GM19023 (cell line): ENCODE results near the gene VAV2.
"Not testable (repeated sequence)": the region's sequence is repeated elsewhere in the genome, so short reads cannot be mapped to it uniquely, and the experiment has no call there.

ENCODE experiments used
- ATAC-seq: cut with Tn5 transposase; IDR thresholded peaks from one replicate; pipeline ENCODE4 v1.9.1; 2021; ENCODE audit warnings: mild to moderate bottlenecking, moderate library complexity; ENCODE audit not compliant: unreplicated experiment

Gene VAV2

DNA sequence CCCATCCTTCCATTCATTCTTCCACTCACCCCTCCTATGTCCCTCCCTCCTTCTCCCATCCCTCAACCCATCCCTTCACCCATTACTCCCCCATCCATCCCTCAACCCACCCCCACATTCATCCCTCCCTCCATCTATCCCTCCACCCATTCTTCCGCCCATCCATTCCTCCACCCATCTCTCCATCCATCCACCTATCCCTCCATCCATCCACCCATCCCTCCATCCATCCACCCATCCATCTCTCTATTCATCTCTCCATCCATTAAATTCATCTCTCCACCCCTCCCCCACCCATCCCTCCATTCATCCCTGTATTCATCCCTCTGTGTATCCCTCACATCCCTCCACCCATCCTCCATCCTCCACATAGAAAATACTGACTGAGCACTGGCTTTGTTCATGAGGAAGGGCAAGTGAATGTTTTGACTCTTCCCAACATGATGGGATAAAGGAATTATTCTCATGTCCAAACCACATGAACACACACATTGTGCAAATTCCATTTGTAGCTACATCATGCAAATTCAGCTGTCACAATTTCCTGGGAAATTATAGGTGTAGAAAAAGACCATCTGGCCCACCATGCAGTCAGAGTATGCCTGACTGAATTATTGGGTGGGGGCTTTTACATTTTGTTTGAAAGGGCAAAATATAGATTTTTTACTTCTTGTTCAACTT is 6.9 kb upstream of the VAV2 start:
- ATAC-seq, result no peak

DNA sequence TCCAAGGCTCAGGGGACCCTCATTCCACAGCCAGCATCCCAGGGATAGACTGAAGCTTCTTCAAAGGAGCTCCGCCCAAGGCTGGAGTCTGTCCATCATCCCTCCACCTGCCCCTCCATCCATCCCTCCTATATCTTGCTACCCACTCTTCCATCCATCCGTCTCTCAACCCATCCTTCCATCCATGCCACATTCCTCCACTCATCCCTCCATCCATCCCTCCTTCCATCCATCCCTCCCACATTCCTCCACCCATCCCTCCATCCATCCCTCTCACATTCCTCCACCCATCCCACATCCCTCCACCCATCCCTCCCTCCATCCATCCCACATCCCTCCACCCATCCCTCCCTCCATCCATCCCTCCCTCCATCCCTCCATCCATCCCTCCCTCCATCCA is 5.5 kb upstream of the VAV2 start:
- no peak for ATAC-seq

- no peak for ATAC-seq
Observed at GRCh38 chr9:133996531-133997520, 4.7 kb upstream of the VAV2 start.

GRCh38 chr9:133995012-133995896 is 3.1 kb upstream of the VAV2 start:
- no peak for ATAC-seq

GRCh38 chr9:133994353-133995011 is 2.4 kb upstream of the VAV2 start:
- no peak for ATAC-seq

DNA sequence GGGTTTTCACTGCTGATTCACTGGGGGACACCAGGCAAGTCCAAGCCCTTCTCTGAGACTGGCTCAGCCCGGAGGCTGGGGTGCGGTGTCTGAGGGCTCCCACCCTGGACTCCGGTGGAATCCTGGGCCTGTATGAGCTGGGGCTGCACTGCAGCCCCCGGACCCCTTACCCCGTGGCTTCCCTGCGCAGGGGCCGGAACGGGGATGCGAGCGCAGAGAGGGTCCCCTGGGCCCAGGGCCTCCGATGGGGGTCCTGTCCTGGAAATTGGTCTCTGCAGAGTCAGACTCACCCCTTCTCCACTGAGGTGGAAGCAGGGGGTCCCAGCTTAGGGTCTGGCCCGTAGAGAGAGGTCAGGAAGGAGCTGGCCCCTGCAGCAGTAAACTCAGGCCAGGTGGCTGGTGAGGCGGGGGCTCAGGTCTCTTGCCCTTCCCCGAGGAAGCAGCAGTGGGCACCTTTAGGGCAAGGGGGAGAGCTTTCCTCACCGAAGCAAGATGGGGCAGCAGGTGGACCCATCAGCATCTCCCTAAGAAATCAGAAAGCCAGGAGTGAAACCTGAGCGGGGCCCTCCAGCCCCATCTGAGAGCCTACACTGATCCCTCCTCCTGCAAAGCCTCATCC is 1.6 kb upstream of the VAV2 start:
- no peak for ATAC-seq

GRCh38 chr9:133992780-133993634 is 883 bp upstream of the VAV2 start:
- peak; percentile 61 for ATAC-seq

GRCh38 chr9:133991214-133991921 is 756 bp downstream of the VAV2 start:
- peak; percentile 4 for ATAC-seq

GRCh38 chr9:133990366-133991213 is 1.5 kb downstream of the VAV2 start:
- no peak for ATAC-seq

DNA sequence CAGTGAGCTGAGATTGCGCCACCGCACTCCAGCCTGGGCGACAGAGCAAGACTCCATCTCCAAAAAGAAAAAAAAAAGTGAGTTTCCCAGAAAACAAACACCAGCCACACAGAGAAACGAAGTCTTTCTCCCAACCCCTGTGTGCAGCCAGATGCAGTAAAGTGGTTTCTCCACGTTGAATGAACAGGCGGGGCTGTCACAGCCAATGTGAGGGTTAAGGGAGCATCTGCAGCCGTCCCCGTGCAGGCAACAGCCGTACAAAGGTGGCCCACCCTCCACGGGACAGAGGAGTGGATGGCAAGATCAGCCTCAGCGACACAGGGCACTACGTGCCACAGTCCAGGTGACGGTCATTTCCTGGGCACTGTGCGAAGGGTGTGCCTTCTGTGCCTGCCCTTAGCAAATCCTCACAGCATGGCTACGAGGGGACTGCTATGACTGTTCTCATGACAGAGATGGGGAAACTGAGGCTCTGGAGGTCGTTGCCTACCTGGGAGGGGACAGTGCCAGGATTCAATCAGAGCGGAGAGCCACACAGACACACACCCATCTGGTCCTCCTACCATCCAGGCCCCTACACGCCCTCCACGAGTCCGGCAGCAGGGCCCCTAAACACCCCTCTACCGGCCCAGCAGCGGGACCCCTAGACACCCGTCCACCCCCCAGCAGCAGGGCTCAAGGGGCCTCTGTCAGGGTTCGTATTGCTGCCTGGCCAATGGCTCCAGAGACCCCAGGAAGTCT is 2.3 kb downstream of the VAV2 start:
- no peak for ATAC-seq

DNA sequence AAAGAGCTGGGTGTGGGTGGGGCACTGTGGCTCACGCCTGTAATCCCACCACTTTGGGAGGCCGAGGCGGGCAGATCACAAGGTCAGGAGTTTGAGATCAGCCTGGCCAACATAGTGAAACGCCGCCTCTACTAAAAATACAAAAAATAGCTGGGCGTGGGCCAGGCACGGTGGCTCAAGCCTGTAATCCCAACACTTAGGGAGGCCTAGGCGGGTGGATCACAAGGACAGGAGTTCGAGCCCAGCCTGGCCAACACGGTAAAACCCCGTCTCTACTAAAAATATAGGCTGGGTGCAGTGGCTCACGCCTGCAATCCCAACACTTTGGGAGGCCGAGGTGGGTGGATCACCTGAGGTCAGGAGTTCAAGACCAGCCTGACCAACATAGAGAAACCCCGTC is 3.4 kb downstream of the VAV2 start:
- ATAC-seq, result not testable (repeated sequence)

DNA sequence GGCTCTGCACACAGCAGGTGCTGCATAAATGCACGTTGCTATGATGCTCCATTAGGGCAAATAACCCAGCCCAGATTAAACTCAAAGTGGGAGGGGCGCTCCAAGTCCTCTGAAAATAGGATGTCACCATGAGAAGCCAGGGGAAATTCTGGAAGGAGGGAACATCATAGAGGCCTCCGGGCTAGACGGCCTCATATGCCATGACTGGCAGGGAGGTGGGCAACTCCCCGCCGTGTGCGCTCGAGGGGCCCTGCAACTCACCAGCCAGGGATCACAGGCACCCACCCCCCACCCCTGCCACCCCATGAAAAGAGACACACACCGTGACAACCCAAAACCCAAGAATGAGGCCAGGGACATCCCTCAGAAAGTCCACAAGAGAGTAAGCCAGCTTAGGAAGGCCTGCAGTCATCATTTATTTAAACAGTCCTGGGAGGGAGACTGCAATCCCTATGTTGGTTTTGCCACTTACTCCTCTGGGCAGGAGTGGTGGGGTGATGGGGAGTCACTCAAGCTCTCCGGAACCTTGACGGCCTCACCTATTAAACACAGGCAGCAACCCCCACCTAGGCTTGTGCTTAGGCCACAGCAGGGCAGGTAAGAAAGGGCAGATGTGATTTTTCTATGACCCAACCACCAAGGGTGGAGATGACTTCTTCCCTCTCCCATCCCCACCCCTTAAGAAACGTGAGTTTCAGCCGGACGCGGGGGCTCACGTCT is 4.0 kb downstream of the VAV2 start:
- ATAC-seq, result no peak

DNA sequence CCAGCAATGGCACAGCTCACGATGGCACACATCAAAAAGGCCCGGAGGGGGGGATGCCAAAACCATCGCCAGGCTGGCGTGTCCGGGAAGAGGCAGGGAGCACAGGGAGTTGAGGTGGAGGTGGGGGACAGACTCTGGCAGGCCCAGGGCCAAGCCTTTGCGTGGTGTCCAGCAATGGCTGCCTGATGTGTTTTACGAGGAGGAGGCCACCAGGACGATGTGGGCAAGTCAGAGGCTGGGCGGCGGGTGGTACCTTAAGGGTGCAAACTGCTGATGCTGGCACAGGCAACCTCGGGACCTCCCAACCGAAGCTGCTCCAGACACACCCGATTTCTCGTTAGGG is 4.7 kb downstream of the VAV2 start:
- no peak for ATAC-seq

DNA sequence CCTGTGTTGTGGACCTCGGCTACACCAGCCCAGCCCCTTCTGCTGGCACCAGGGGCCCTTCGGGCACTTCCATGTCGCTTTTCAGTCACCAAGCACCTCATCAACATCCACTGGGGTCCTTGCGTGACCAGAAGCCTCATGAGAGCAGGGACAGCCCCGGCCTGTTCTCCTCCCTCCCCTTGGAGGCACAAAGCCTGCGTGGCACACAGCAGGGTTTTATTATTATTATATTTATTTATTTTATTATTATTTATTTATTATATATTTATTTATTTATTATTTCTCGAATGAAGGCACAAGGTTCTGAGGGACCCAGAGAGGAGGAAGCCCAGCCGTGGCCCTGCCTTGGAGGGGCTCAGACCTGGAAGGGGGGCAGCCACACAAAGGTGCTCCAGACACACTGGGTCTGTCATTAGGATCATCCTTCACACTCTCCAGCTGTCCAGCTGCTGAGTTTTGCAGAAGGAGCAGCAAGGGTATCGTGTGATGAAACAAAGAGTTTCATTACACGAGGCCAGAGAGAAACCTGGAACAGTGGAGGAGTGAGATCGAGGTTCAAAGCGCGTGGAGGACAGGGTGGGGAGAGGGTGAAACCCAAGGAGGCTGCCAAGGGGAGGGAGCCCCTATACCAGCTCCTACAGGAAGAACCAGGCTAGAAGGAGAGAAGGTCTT is 5.2 kb downstream of the VAV2 start:
- ATAC-seq, result no peak

DNA sequence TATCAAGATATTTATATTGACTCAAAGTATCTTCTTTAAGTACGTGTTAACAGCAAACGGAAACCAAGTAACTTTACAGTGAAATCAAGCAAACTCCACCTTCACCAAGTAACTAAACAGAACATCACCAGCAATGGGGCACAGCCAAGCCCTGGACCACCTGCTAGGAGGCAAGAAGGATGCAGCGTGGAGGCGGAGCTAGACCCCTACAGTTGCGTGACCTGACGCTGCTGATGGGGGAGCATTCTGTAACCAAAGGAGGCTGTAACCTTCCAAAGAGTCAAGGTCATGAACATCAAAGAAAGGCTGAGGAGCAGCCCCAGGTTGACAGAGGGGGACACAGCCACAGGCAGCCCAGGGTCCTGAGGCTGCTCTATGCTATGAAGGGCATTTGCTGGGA is 6.1 kb downstream of the VAV2 start:
- no peak for ATAC-seq
